A673 (cell line): ENCODE results near the gene PARVA.

Experiments
- CTCF ChIP-seq: fragments of 300-800, 200-600 bp; sonication (generic); conservative IDR thresholded peaks from 2 replicates; pipeline ENCODE4 v1.5.1; 2017; ENCODE audit warnings: low read depth, mild to moderate bottlenecking, antibody characterized with exemption, low read length, moderate library complexity, mixed read lengths
- EZH2 ChIP-seq: fragments of 200-600 bp; sonication (generic); IDR thresholded peaks from 2 replicates; pipeline ENCODE4 v1.6.1; 2017; ENCODE audit warnings: borderline replicate concordance, low read depth, mild to moderate bottlenecking, mixed read lengths, antibody characterized with exemption, low read length; ENCODE audit not compliant: poor library complexity, severe bottlenecking

DNA sequence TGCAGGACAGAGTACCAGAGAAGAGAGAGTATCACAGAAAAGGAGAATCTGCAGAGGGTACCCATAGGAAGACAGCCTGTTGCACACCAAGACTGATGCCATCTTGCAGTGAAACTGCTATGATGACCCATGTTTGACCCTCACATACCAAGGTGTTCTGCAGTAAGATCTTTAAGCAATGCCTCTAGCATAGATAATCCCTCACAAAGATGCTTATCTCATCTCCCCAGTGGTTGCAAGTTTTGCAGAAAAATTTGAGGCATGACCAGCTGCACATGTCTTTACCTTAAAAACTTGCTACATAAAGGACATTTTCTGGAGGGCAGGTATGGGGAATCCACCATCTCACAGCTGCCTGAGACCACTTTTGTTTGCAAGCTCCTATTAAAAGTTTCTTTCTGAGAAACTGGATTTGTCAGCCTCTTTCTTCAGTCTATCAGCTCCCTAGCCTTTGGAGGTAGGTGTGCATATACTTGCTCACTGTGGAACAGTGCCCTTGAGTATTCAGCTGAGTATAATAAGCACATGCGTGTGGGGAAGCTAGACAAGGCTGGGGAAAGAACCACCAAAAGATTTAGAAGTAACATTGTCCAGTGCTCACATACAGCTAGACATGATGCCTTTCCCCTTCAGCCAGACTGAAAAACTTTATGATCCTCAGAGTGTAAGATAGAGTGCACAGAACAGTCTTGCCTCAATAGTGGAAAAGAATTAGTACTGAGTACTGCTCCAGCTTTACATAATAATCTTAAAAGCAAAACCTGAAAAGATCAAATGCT lies 196.5 kb downstream of the PARVA start:
- TF ChIP-seq CTCF (no peak), EZH2 (no peak)
